MM.1S (cell line): ENCODE measurements around the gene HERC2.

Experiments used
- DNase-seq: peaks from one replicate; pipeline ENCODE4 v3.0.0-alpha.2; 2015
- H2AFZ ChIP-seq: fragments of 300-600 bp; sonication (generic); 2 replicates; pipeline ENCODE4 v1.6.0; 2016; ENCODE audit warnings: antibody characterized with exemption, low read length
- H3F3A ChIP-seq: fragments of 300-600 bp; sonication (generic); 2 replicates; pipeline ENCODE4 v1.6.1; 2016; ENCODE audit warnings: mild to moderate bottlenecking, antibody characterized with exemption, low read length, moderate library complexity, mixed read lengths; ENCODE audit not compliant: insufficient read depth
- H3K27ac ChIP-seq: fragments of 300-600 bp; sonication (generic); 2 replicates; pipeline ENCODE4 v1.5.1; 2016; ENCODE audit warnings: mild to moderate bottlenecking, low read length
- H3K27me3 ChIP-seq: fragments of 300-600 bp; sonication (generic); replicated peaks from 2 replicates; pipeline ENCODE4 v1.6.0; 2016; ENCODE audit warnings: low read length; ENCODE audit not compliant: insufficient read depth
- H3K36me3 ChIP-seq: fragments of 300-600 bp; sonication (generic); replicated peaks from 2 replicates; pipeline ENCODE4 v1.6.1; 2016; ENCODE audit warnings: mild to moderate bottlenecking, low read length, mixed read lengths; ENCODE audit not compliant: insufficient read depth
- H3K4me1 ChIP-seq: fragments of 300-600 bp; sonication (generic); 2 replicates; pipeline ENCODE4 v1.6.1; 2016; ENCODE audit warnings: low read length, mixed read lengths
- H3K4me2 ChIP-seq: fragments of 300-600 bp; sonication (generic); 2 replicates; pipeline ENCODE4 v1.6.0; 2016; ENCODE audit warnings: low read depth, low read length
- H3K4me3 ChIP-seq: fragments of 300-600 bp; sonication (generic); 2 replicates; pipeline ENCODE4 v1.5.1; 2016; ENCODE audit warnings: low read length, mixed read lengths
- H3K79me2 ChIP-seq: fragments of 300-600 bp; sonication (generic); 2 replicates; pipeline ENCODE4 v1.6.1; 2016; ENCODE audit warnings: mixed run types, low read length, mixed read lengths
- H3K9ac ChIP-seq: fragments of 300-600 bp; sonication (generic); 2 replicates; pipeline ENCODE4 v1.6.1; 2016; ENCODE audit warnings: low read length, mixed read lengths
- H3K9me2 ChIP-seq: fragments of 300-600 bp; sonication (generic); replicated peaks from 2 replicates; pipeline ENCODE4 v1.6.1; 2016; ENCODE audit warnings: mild to moderate bottlenecking, low read length, mixed read lengths; ENCODE audit not compliant: insufficient read depth
- H3K9me3 ChIP-seq: fragments of 300-600 bp; sonication (generic); replicated peaks from 2 replicates; pipeline ENCODE4 v1.6.1; 2016; ENCODE audit warnings: mild to moderate bottlenecking, low read length, mixed read lengths; ENCODE audit not compliant: insufficient read depth
- H4K20me1 ChIP-seq: fragments of 300-600 bp; sonication (generic); 2 replicates; pipeline ENCODE4 v1.6.1; 2016; ENCODE audit warnings: mild to moderate bottlenecking, low read length, moderate library complexity, mixed read lengths; ENCODE audit not compliant: insufficient read depth
- EZH2 ChIP-seq: fragments of 300-600 bp; sonication (generic); optimal IDR thresholded peaks from 2 replicates; pipeline ENCODE3; 2017; ENCODE audit warnings: low read depth, mild to moderate bottlenecking, antibody characterized with exemption, low read length, mixed read lengths
- EZH2phosphoT487 ChIP-seq: fragments of 300-600 bp; sonication (generic); IDR thresholded peaks from 2 replicates; pipeline ENCODE4 v1.6.1; 2018; ENCODE audit warnings: antibody characterized with exemption, low read length
- TF ChIP-seq, protein P1 (sequence below): fragments of 300-600 bp; sonication (generic); IDR thresholded peaks from 2 replicates; pipeline ENCODE4 v1.5.1; 2016; ENCODE audit warnings: antibody characterized with exemption, low read length, mixed read lengths

HERC2 gene

DNA sequence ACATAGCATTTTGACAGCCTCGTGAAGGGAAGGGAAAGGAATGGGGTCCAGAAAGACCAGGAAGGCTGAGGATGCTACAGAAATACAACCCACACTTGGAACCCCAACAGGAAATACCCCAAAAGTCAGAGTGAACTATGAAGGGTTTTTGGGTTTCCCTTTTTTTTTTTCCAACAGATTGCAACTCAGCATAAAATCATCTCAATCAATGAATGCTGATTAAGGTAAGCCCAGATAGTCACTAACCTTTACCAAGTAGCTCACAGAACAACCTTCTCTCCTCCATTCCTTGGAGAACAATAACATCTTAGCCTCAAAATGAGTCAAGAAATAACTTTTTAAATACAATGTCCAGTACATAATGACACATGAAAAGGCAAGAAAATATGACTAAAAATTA lies 129.2 kb downstream of the HERC2 start:
- Histone ChIP-seq H3K4me3 (no peak overlapping the region), H2AFZ (no peak overlapping the region), H3K27me3 (no peaks in the 10 kb centered on the region), H3K9me3 (no peaks in the 10 kb centered on the region), H3K79me2 (no peaks in the 10 kb centered on the region), H3K9me2 (no peaks in the 10 kb centered on the region), H3K27ac (no peak overlapping the region), H3K4me1 (no peaks in the 10 kb centered on the region), H3K4me2 (no peak overlapping the region), H3K36me3 (no peaks in the 10 kb centered on the region), H3K9ac (no peak overlapping the region), H4K20me1 (no peaks in the 10 kb centered on the region), H3F3A (no peaks in the 10 kb centered on the region)
- TF ChIP-seq EZH2 (no peak), EZH2phosphoT487 (no peak)
- TF ChIP-seq, protein P1, sequence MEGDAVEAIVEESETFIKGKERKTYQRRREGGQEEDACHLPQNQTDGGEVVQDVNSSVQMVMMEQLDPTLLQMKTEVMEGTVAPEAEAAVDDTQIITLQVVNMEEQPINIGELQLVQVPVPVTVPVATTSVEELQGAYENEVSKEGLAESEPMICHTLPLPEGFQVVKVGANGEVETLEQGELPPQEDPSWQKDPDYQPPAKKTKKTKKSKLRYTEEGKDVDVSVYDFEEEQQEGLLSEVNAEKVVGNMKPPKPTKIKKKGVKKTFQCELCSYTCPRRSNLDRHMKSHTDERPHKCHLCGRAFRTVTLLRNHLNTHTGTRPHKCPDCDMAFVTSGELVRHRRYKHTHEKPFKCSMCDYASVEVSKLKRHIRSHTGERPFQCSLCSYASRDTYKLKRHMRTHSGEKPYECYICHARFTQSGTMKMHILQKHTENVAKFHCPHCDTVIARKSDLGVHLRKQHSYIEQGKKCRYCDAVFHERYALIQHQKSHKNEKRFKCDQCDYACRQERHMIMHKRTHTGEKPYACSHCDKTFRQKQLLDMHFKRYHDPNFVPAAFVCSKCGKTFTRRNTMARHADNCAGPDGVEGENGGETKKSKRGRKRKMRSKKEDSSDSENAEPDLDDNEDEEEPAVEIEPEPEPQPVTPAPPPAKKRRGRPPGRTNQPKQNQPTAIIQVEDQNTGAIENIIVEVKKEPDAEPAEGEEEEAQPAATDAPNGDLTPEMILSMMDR = no peak
- no peak for DNase-seq

DNA sequence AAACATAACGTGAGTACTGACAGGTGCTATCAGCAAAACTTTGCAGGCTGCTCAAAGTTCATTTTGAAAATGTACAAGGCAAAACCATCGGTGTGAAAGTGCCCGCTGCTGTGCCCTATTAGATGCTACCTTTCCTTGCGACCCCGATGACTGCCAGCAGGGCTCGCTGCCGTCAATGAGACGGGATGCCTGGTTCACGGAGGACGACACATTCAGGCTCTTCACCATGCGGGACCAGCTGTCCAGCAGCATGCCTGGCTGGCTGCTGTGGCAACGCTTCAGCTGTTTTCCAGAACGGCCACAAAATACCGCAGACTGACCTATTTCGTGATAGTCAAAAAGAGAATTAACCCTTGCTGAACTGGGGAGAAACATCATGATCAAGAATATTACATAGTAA lies 130.1 kb downstream of the HERC2 start:
- H3K9me2 ChIP-seq = no peaks in the 10 kb centered on the region
- DNase-seq = no peak
- H3K4me1 ChIP-seq = no peaks in the 10 kb centered on the region

DNA sequence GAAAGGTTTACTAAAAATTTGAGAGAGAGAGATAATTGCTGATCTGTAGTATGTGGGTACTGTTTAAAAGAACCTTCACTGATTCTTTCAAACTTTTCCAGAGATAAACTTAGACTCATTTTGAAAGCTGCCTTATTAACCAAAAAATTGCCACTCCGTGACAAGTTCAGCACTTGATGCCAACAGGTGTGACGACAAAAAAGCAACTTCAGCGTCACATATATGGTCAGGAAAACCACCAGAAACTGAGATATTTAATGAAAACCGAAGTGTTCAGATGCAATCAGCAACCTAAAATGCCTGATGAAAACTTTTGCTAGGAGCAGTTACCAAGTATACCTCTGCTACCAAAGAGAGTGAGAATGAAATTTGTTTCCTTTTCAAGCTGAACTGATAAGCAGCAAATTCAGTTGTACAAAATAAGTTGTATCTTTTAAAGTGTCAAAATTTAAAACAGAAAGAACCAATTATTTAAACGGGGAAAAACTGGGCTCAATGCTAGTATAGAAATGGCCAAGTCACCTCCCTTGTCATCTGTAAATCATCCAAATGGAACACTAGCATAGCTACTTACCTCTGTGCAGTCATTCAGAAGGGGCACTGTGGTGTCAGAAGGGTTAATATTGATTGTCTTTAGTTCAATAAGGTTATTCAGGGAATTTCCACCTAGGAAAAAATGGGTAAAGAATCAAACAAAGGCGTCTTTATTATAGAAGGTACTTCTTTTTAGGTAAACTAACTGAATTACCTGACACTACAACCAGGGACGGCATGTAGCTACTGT lies 131.4 kb downstream of the HERC2 start:
- H3F3A ChIP-seq = no peaks in the 10 kb centered on the region
- H3K79me2 ChIP-seq = no peaks in the 10 kb centered on the region
- no peaks in the 10 kb centered on the region for H3K27me3 ChIP-seq
- DNase-seq = no peak
- H3K4me2 ChIP-seq = no peak overlapping the region
- no peak overlapping the region for H3K9ac ChIP-seq
- no peak overlapping the region for H3K4me3 ChIP-seq
- H3K9me2 ChIP-seq = no peaks in the 10 kb centered on the region
- H2AFZ ChIP-seq = no peak overlapping the region
- TF ChIP-seq, protein P1 = no peak
- TF ChIP-seq EZH2phosphoT487 (no peak), EZH2 (no peak)
- no peaks in the 10 kb centered on the region for H4K20me1 ChIP-seq
- H3K27ac ChIP-seq = no peak overlapping the region
- H3K4me1 ChIP-seq = no peaks in the 10 kb centered on the region
- no peaks in the 10 kb centered on the region for H3K9me3 ChIP-seq
- peaks cover 5% of the 10 kb centered on the region for H3K36me3 ChIP-seq

More for the DNA sequence above, 130.1 kb downstream of the HERC2 start:
- Histone ChIP-seq H3K4me3 (no peak overlapping the region), H3K9ac (no peak overlapping the region), H4K20me1 (no peaks in the 10 kb centered on the region), H3K9me3 (no peaks in the 10 kb centered on the region), H3F3A (no peaks in the 10 kb centered on the region), H2AFZ (no peak overlapping the region), H3K27me3 (no peaks in the 10 kb centered on the region), H3K27ac (no peak overlapping the region), H3K4me2 (no peak overlapping the region), H3K79me2 (no peaks in the 10 kb centered on the region), H3K36me3 (no peaks in the 10 kb centered on the region)
- TF ChIP-seq EZH2 (no peak), EZH2phosphoT487 (no peak)
- TF ChIP-seq, protein P1 = no peak
